HEK293 (cell line): Measurements from ENCODE around the gene RAB5IF.

Experiments
- CTCF ChIA-PET: fragments of 350-600 bp; formaldehyde crosslinking; extraction: SDS; loops from one replicate; lab custom pipeline; 2021; ENCODE audit warnings: antibody characterized with exemption; lab: Yijun Ruan, JAX
- POLR2A ChIA-PET: fragments of 300-600 bp; formaldehyde crosslinking; extraction: SDS; loops from one replicate; lab custom pipeline; 2020; ENCODE audit warnings: antibody characterized with exemption, inconsistent platforms; lab: Yijun Ruan, JAX
- H3K27ac ChIP-seq: fragments of 200-500 bp; sonication (Bioruptor generic); 2 replicates; pipeline ENCODE4 v1.5.1; 2014; ENCODE audit warnings: low read depth, low read length, control low read depth, inconsistent platforms; ENCODE audit errors: extremely low read depth
- H3K36me3 ChIP-seq, 2 experiments: fragments of 200-500 bp in 1 of 2; sonication (Bioruptor generic) in 1 of 2; 1 replicate in 1 of 2; 2 replicates in 1 of 2; pipeline ENCODE4 v1.5.1; 2014 to 2017; ENCODE audit warnings: inconsistent platforms in 2 of 2, low read length in 2 of 2; ENCODE audit not compliant: control insufficient read depth in 2 of 2, insufficient read depth in 1 of 2
- H3K4me1 ChIP-seq: fragments of 200-500 bp; sonication (Bioruptor generic); 2 replicates; pipeline ENCODE4 v1.5.1; 2014; ENCODE audit warnings: mild to moderate bottlenecking, low read length, inconsistent platforms; ENCODE audit not compliant: control insufficient read depth, insufficient read depth
- H3K4me3 ChIP-seq: 2 replicates; pipeline ENCODE4 v1.5.1; 2011; ENCODE audit warnings: low read depth, mild to moderate bottlenecking, control low read depth, low read length, moderate library complexity
- H3K9me3 ChIP-seq: fragments of 200-500 bp; sonication (Bioruptor generic); 2 replicates; pipeline ENCODE4 v1.5.1; 2014; ENCODE audit warnings: low read depth, low read length, inconsistent platforms; ENCODE audit not compliant: control insufficient read depth, insufficient read depth
- ATF2 ChIP-seq: fragments of 450-650 bp; formaldehyde crosslinking; IDR thresholded peaks from 2 replicates; pipeline ENCODE4 v1.5.1; 2016; ENCODE audit warnings: missing biosample characterization, missing genetic modification characterization, low read depth
- EGR2 ChIP-seq: fragments of 450-650 bp; formaldehyde crosslinking; IDR thresholded peaks from 2 replicates; pipeline ENCODE4 v1.5.1; 2016; ENCODE audit warnings: low read depth, missing biosample characterization, missing genetic modification characterization
- ELK4 ChIP-seq: IDR thresholded peaks from 2 replicates; pipeline ENCODE4 v1.6.1; 2011; ENCODE audit warnings: mild to moderate bottlenecking, low read depth, low read length, borderline replicate concordance
- GLI2 ChIP-seq: fragments of 450-650 bp; formaldehyde crosslinking; IDR thresholded peaks from 2 replicates; pipeline ENCODE4; 2017; ENCODE audit warnings: missing biosample characterization, missing genetic modification characterization, low read depth, borderline replicate concordance
- MEIS1 ChIP-seq: sonication (generic); formaldehyde crosslinking; IDR thresholded peaks from 2 replicates; pipeline ENCODE4 v1.8.1; 2022; ENCODE audit warnings: missing genetic modification reagents, mild to moderate bottlenecking, borderline replicate concordance
- PRDM4 ChIP-seq: fragments of 450-650 bp; formaldehyde crosslinking; IDR thresholded peaks from 2 replicates; pipeline ENCODE4 v1.5.1; 2017; ENCODE audit warnings: missing biosample characterization, missing genetic modification characterization
- REPIN1 ChIP-seq: fragments of 450-650 bp; formaldehyde crosslinking; IDR thresholded peaks from 2 replicates; pipeline ENCODE4 v1.5.1; 2017; ENCODE audit warnings: missing biosample characterization, missing genetic modification characterization, low read depth
- SCRT2 ChIP-seq: fragments of 450-650 bp; formaldehyde crosslinking; IDR thresholded peaks from 2 replicates; pipeline ENCODE4 v1.5.1; 2016; ENCODE audit warnings: missing biosample characterization, missing genetic modification characterization
- WT1 ChIP-seq: fragments of 450-650 bp; formaldehyde crosslinking; IDR thresholded peaks from 2 replicates; pipeline ENCODE4 v1.5.1; 2016; ENCODE audit warnings: missing biosample characterization, missing genetic modification characterization
- ZBTB21 ChIP-seq: fragments of 450-650 bp; formaldehyde crosslinking; IDR thresholded peaks from 2 replicates; pipeline ENCODE4 v1.5.1; 2017; ENCODE audit warnings: missing biosample characterization, missing genetic modification characterization
- ZBTB8A ChIP-seq: fragments of 450-650 bp; formaldehyde crosslinking; IDR thresholded peaks from 2 replicates; pipeline ENCODE4 v1.5.1; 2016; ENCODE audit warnings: missing biosample characterization, missing genetic modification characterization
- ZEB2 ChIP-seq: fragments of 450-650 bp; formaldehyde crosslinking; IDR thresholded peaks from 2 replicates; pipeline ENCODE4 v1.5.1; 2016; ENCODE audit warnings: missing biosample characterization, missing genetic modification characterization
- ZNF121 ChIP-seq: fragments of 450-650 bp; formaldehyde crosslinking; IDR thresholded peaks from 2 replicates; pipeline ENCODE4 v1.5.1; 2016; ENCODE audit warnings: missing biosample characterization, missing genetic modification characterization
- ZNF146 ChIP-seq: fragments of 450-650 bp; formaldehyde crosslinking; IDR thresholded peaks from 2 replicates; pipeline ENCODE4 v1.5.1; 2016; ENCODE audit warnings: missing biosample characterization, missing genetic modification characterization
- ZNF223 ChIP-seq: fragments of 450-650 bp; formaldehyde crosslinking; IDR thresholded peaks from 2 replicates; pipeline ENCODE4 v1.5.1; 2016; ENCODE audit warnings: missing biosample characterization, missing genetic modification characterization
- ZNF362 ChIP-seq: fragments of 450-650 bp; formaldehyde crosslinking; IDR thresholded peaks from 2 replicates; pipeline ENCODE4 v1.5.1; 2016; ENCODE audit warnings: missing biosample characterization, missing genetic modification characterization
- ZNF423 ChIP-seq: fragments of 450-650 bp; formaldehyde crosslinking; IDR thresholded peaks from 2 replicates; pipeline ENCODE4 v1.5.1; 2016; ENCODE audit warnings: missing biosample characterization, missing genetic modification characterization
- ZNF48 ChIP-seq: fragments of 450-650 bp; formaldehyde crosslinking; IDR thresholded peaks from 2 replicates; pipeline ENCODE4 v1.5.1; 2016; ENCODE audit warnings: missing biosample characterization, missing genetic modification characterization
- ZNF529 ChIP-seq: fragments of 450-650 bp; formaldehyde crosslinking; IDR thresholded peaks from 2 replicates; pipeline ENCODE4 v1.5.1; 2017; ENCODE audit warnings: missing genetic modification characterization, missing biosample characterization; ENCODE audit not compliant: insufficient replicate concordance
- ZNF548 ChIP-seq: fragments of 450-650 bp; formaldehyde crosslinking; IDR thresholded peaks from 2 replicates; pipeline ENCODE4 v1.5.1; 2016; ENCODE audit warnings: missing biosample characterization, missing genetic modification characterization
- ZNF600 ChIP-seq: fragments of 450-650 bp; formaldehyde crosslinking; IDR thresholded peaks from 2 replicates; pipeline ENCODE4 v1.5.1; 2016; ENCODE audit warnings: missing biosample characterization, missing genetic modification characterization
- ZNF626 ChIP-seq: fragments of 450-650 bp; sonication (Bioruptor Pico); formaldehyde crosslinking; IDR thresholded peaks from 2 replicates; pipeline ENCODE4 v1.5.1; 2018; ENCODE audit warnings: missing biosample characterization, missing genetic modification characterization, inconsistent platforms
- ZNF660 ChIP-seq: fragments of 450-650 bp; IDR thresholded peaks from 2 replicates; pipeline ENCODE4 v1.5.1; 2018; ENCODE audit warnings: missing biosample characterization, mild to moderate bottlenecking, missing genetic modification characterization
- ZSCAN18 ChIP-seq: fragments of 450-650 bp; formaldehyde crosslinking; IDR thresholded peaks from 2 replicates; pipeline ENCODE4 v1.5.1; 2016; ENCODE audit warnings: missing biosample characterization, missing genetic modification characterization

RAB5IF gene

GRCh38 chr20:36571564-36572504 is 33.7 kb upstream of the RAB5IF start:
- POLR2A ChIA-PET: interaction anchor here (3.1 kb wide), 1 partner anchor 33 kb away, joined by 26 read pairs; the partner anchor contains the start of gene RAB5IF
- CTCF ChIA-PET: interaction anchor here (1.0 to 4.4 kb wide), 2 partner anchors 13 to 34 kb away, joined by 4 to 18 read pairs; partner anchors contain the start of gene RAB5IF
- Histone ChIP-seq H3K4me1 (peaks cover 4% of the 10 kb centered on the region; the same call in 1 of the 2 replicates), H3K27ac (no peak overlapping the region), H3K9me3 (no peaks in the 10 kb centered on the region), H3K4me3 (no peak overlapping the region), H3K36me3 (no peaks in the 10 kb centered on the region; a peak in 1 of 3 replicates)
- TF ChIP-seq ZEB2 (tag by site-specific recombination): no peak
- no peak for TF ChIP-seq ZNF146 (tag by site-specific recombination)
- no peak; the same call in 1 of the 2 replicates for TF ChIP-seq ZBTB8A (tag by site-specific recombination)
- peak; percentile 46; the same call in 1 of the 2 replicates for TF ChIP-seq ZNF600
- TF ChIP-seq EGR2: peak; percentile 14; the same call in 1 of the 2 replicates
- TF ChIP-seq ELK4: no peak
- TF ChIP-seq ZNF362: no peak
- TF ChIP-seq SCRT2 (tag by site-specific recombination): peak; percentile 56; the same call in 1 of the 2 replicates
- no peak for TF ChIP-seq ZNF223 (tag by site-specific recombination)
- TF ChIP-seq GLI2: no peak
- TF ChIP-seq ZNF548: no peak
- TF ChIP-seq ZBTB21 (tag by site-specific recombination): no peak
- no peak for TF ChIP-seq REPIN1 (tag by site-specific recombination)
- no peak for TF ChIP-seq MEIS1 (CRISPR knock-in tag)
- no peak for TF ChIP-seq ZSCAN18 (tag by site-specific recombination)
- no peak for TF ChIP-seq ZNF660 (tag by site-specific recombination)
- no peak for TF ChIP-seq ZNF423 (tag by site-specific recombination)
- peak; percentile 45; the same call in 1 of the 2 replicates for TF ChIP-seq PRDM4 (tag by site-specific recombination)
- TF ChIP-seq ZNF626 (tag by site-specific recombination): no peak
- no peak for TF ChIP-seq ZNF121 (tag by site-specific recombination)
- peak; percentile 21; the same call in 1 of the 2 replicates for TF ChIP-seq WT1 (tag by site-specific recombination)
- no peak for TF ChIP-seq ZNF48 (tag by site-specific recombination)
- TF ChIP-seq ATF2 (tag by site-specific recombination): no peak
- TF ChIP-seq ZNF529 (tag by site-specific recombination): no peak
